SH-SY5Y (cell line): ENCODE results near the gene CNOT2.

Source experiments
- GATA2 ChIP-seq: IDR thresholded peaks from 2 replicates; pipeline ENCODE4 v1.6.1; 2011; ENCODE audit warnings: mild to moderate bottlenecking, low read depth, low read length
- GATA3 ChIP-seq: IDR thresholded peaks from 2 replicates; pipeline ENCODE4 v1.6.1; 2011; ENCODE audit warnings: low read depth, mild to moderate bottlenecking, low read length, moderate library complexity

DNA sequence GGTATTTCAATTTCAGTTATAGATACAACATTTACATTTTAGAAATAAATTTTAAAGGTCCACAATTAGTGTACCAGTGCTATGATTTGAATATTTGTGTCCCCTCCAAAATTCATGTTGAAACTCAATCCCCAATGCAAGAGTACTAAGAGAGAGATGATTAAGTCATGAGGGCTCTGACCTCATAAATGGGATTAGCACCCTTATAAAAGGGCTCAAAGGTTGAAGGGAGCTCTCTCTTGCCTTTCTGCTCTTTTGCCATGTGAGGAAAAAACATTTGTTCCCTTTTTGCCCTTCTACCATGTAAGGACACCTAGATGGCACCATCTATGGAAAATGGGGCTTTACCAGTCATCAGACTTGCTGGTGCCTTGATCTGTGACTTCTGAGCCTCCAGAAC, 25.8 kb upstream of the CNOT2 start:
- no peak for TF ChIP-seq GATA3
- no peak for TF ChIP-seq GATA2
